Endothelial cell of umbilical vein (primary cell): ENCODE results near the gene NDUFAF8. TPM values are rescaled to one million over a fixed set of nuclear protein-coding genes. Genes with fewer than 3 reads are reported as not detected.

ENCODE experiments used
- BruUV-seq: library from RNA; stranded (reverse); fragments of 400-500 nt; replicated peaks from 2 replicates; lab custom pipeline; 2021; lab: Mats Ljungman, UMichigan
- CTCF ChIA-PET: fragments of 300-600, 350-600 bp; sonication (Branson Sonifier 250); formaldehyde crosslinking; loops from one replicate; lab custom pipeline; 2021; ENCODE audit warnings: antibody characterized with exemption, inconsistent platforms; lab: Charles Lee
- POLR2A ChIA-PET: fragments of 300-600, 350-600 bp; sonication (Branson Sonifier 250); formaldehyde crosslinking; loops from one replicate; lab custom pipeline; 2021; ENCODE audit warnings: antibody characterized with exemption, inconsistent platforms; lab: Charles Lee
- DNase-seq: peaks from one replicate; pipeline ENCODE4 v3.0.0-alpha.2; 2011; ENCODE audit warnings: low read depth, low spot score
- FAIRE-seq: peaks from 2 replicates; lab custom pipeline; 2011; peaks lifted over from hg19 to GRCh38; lab: Jason Lieb, UNC
- H2AFZ ChIP-seq: 2 replicates; pipeline ENCODE4 v1.6.0; 2012; ENCODE audit warnings: low read depth, low read length, control low read depth, inconsistent platforms
- H3K27ac ChIP-seq: 2 replicates; pipeline ENCODE4 v1.5.1; 2011; ENCODE audit warnings: low read depth, mild to moderate bottlenecking, control low read depth, low read length, moderate library complexity; ENCODE audit not compliant: insufficient read depth
- H3K27me3 ChIP-seq, 2 experiments: 2 replicates each; pipeline versions ENCODE4 v1.6.0 to v1.6.1; 2011; ENCODE audit warnings: low read length in 2 of 2, mixed read lengths in 1 of 2; ENCODE audit not compliant: control insufficient read depth in 2 of 2, insufficient read depth in 2 of 2
- H3K36me3 ChIP-seq, 2 experiments: 2 replicates in 1 of 2; 3 replicates in 1 of 2; pipeline ENCODE4 v1.5.1; 2011; ENCODE audit warnings: low read length in 2 of 2, mild to moderate bottlenecking in 1 of 2, moderate library complexity in 1 of 2; ENCODE audit not compliant: control insufficient read depth in 2 of 2, insufficient read depth in 2 of 2; ENCODE audit errors: extremely low read depth in 1 of 2
- H3K4me1 ChIP-seq: 3 replicates; pipeline ENCODE4 v1.5.1; 2011; ENCODE audit warnings: mild to moderate bottlenecking, low read length; ENCODE audit not compliant: control insufficient read depth, insufficient read depth; ENCODE audit errors: extremely low read depth
- H3K4me2 ChIP-seq: 2 replicates; pipeline ENCODE4 v1.6.1; 2011; ENCODE audit warnings: low read length, control low read depth, mixed read lengths; ENCODE audit not compliant: insufficient read depth
- H3K4me3 ChIP-seq, 3 experiments: fragments of 200-600 bp in 1 of 3; sonication (generic), shearing (Covaris generic) in 1 of 3; replicated peaks in 1 of 3; 2 replicates each; pipeline ENCODE4 v1.5.1; 2011 to 2016; ENCODE audit warnings: control low read depth in 3 of 3, low read length in 3 of 3, mild to moderate bottlenecking in 2 of 3, inconsistent platforms in 1 of 3, low read depth in 1 of 3, moderate library complexity in 1 of 3; ENCODE audit not compliant: insufficient read depth in 1 of 3
- H3K79me2 ChIP-seq: 2 replicates; pipeline ENCODE4 v1.6.0; 2012; ENCODE audit warnings: low read length, inconsistent platforms; ENCODE audit not compliant: control insufficient read depth, insufficient read depth
- H3K9ac ChIP-seq: replicated peaks from 2 replicates; pipeline ENCODE3; 2011; ENCODE audit warnings: low read length, control low read depth; ENCODE audit not compliant: insufficient read depth; ENCODE audit errors: extremely low read depth
- H3K9me1 ChIP-seq: replicated peaks from 3 replicates; pipeline ENCODE4 v1.6.0; 2011; ENCODE audit warnings: mild to moderate bottlenecking, low read length; ENCODE audit not compliant: control insufficient read depth, insufficient read depth; ENCODE audit errors: extremely low read depth
- H3K9me3 ChIP-seq: replicated peaks from 2 replicates; pipeline ENCODE4 v1.5.1; 2012; ENCODE audit warnings: low read length, inconsistent platforms; ENCODE audit not compliant: control insufficient read depth, insufficient read depth
- H4K20me1 ChIP-seq: replicated peaks from 2 replicates; pipeline ENCODE3; 2011; ENCODE audit warnings: mild to moderate bottlenecking, low read length; ENCODE audit not compliant: control insufficient read depth, insufficient read depth; ENCODE audit errors: extremely low read depth
- CTCF ChIP-seq, 2 donors: IDR thresholded peaks; 1 replicate in 1 of 2; 2 replicates in 1 of 2; pipeline ENCODE4 v1.5.1; 2011; ENCODE audit warnings: low read length in 2 of 2, mild to moderate bottlenecking in 2 of 2, moderate library complexity in 2 of 2, control low read depth in 1 of 2, inconsistent platforms in 1 of 2, low read depth in 1 of 2; ENCODE audit not compliant: insufficient read depth in 1 of 2; ENCODE audit errors: extremely low read depth in 1 of 2
- EZH2 ChIP-seq: IDR thresholded peaks from 2 replicates; pipeline ENCODE4 v1.6.1; 2012; ENCODE audit warnings: borderline replicate concordance, low read depth, mild to moderate bottlenecking, moderate library complexity, low read length, inconsistent platforms; ENCODE audit not compliant: severe bottlenecking
- FOS ChIP-seq: IDR thresholded peaks from 2 replicates; pipeline ENCODE4 v1.6.1; 2011; ENCODE audit warnings: mild to moderate bottlenecking, low read length, moderate library complexity, borderline replicate concordance; ENCODE audit not compliant: insufficient read depth
- GATA2 ChIP-seq: IDR thresholded peaks from 2 replicates; pipeline ENCODE4 v1.7.0; 2011; ENCODE audit warnings: low read depth, mild to moderate bottlenecking, moderate library complexity, mixed read lengths, low read length; ENCODE audit not compliant: insufficient read length, insufficient read depth
- JUN ChIP-seq: IDR thresholded peaks from 2 replicates; pipeline ENCODE4 v1.6.1; 2011; ENCODE audit warnings: borderline replicate concordance, low read depth; ENCODE audit not compliant: insufficient read length, insufficient read depth
- MAX ChIP-seq: IDR thresholded peaks from 2 replicates; pipeline ENCODE4 v1.6.1; 2011; ENCODE audit not compliant: insufficient read depth, insufficient read length
- MYC ChIP-seq: IDR thresholded peaks from one replicate; pipeline ENCODE4 v1.6.1; 2011; ENCODE audit warnings: mild to moderate bottlenecking, low read depth, low read length
- POLR2A ChIP-seq: IDR thresholded peaks from 2 replicates; pipeline ENCODE4 v1.6.1; 2012; ENCODE audit warnings: low read depth, mild to moderate bottlenecking, control low read depth, low read length
- POLR2AphosphoS5 ChIP-seq: IDR thresholded peaks from 2 replicates; pipeline ENCODE4 v1.6.1; 2012; ENCODE audit warnings: low read depth, mild to moderate bottlenecking, control low read depth, low read length, moderate library complexity; ENCODE audit not compliant: insufficient read depth
- dilution Hi-C: fragments of 300-500 bp; cut with MboI; formaldehyde crosslinking; loops from one replicate; pipeline ENCODE4 v1.15.0; 2019; ENCODE audit warnings: low sequenced_read_pairs; ENCODE audit not compliant: extremely low pct_ligation_motif_present
- intact Hi-C: fragments of 100-400 bp; cut with micrococcal nuclease; formaldehyde crosslinking; loops from one replicate; pipeline ENCODE4 v1.10.0; 2022
- polyA plus RNA-seq, 4 experiments: library from polyadenylated mRNA; depleted of rRNA in 3 of 4; stranded (reverse) in 3 of 4; unstranded in 1 of 4; fragments of >200 nt; gene quantifications; 2 replicates each; pipeline versions ENCODE4 v1.2.1 to v1.2.3, GENCODE V29; 2011 to 2012; ENCODE audit warnings: missing spikeins in 1 of 4
- total RNA-seq: library from RNA; stranded (reverse); gene quantifications from 2 replicates; pipeline ENCODE4 v1.2.3, GENCODE V29; 2021

NDUFAF8 gene
- total and polyA plus RNA-seq, 2 donors (not counting 3 experiments of a cell fraction or from before 2014, with no cell fraction given), result 61.5 to 83.9 TPM

- TF ChIP-seq FOS (no peak), MYC (no peak), JUN (no peak), MAX (no peak), CTCF (IDR thresholded peaks at IDR 0.05; ENCODE audit: extremely low read depth in 1 of 2, insufficient read depth in 1 of 2, low read depth in 1 of 2, low read length in 2 of 2) (no peak), GATA2 (no peak), POLR2A (no peak), EZH2 (no peak), POLR2AphosphoS5 (no peak)
- H3K36me3 ChIP-seq, result peaks cover 0 to 4% of the 10 kb centered on the region in 2 experiments
- H3K4me2 ChIP-seq, result no peak overlapping the region
- intact Hi-C loops (no loop called here), dilution Hi-C loops (no loop called here)
- no peaks in the 10 kb centered on the region for H3K9me1 ChIP-seq
- DNase-seq, result no peak
- no peak overlapping the region for H3K27ac ChIP-seq
- no peaks in the 10 kb centered on the region for H3K79me2 ChIP-seq
- H3K4me3 ChIP-seq, result no peak overlapping the region
- H3K27me3 ChIP-seq, result no peaks in the 10 kb centered on the region
- no peak for FAIRE-seq
- POLR2A ChIA-PET, result no interaction called here
- CTCF ChIA-PET, result interaction anchor here (2.4 kb wide), 1 partner anchor 62 kb away, joined by 12 read pairs; no protein-coding TSS in a partner anchor
- BruUV-seq, result no TSS peak
- no peaks in the 10 kb centered on the region for H3K4me1 ChIP-seq
- no peak overlapping the region for H2AFZ ChIP-seq
- no peaks in the 10 kb centered on the region for H3K9me3 ChIP-seq
- H3K9ac ChIP-seq, result no peak overlapping the region
- no peaks in the 10 kb centered on the region for H4K20me1 ChIP-seq
Measured at GRCh38 chr17:81204578-81204977, 34.5 kb upstream of the NDUFAF8 start.
